Stimulated activated CD8-positive, alpha-beta memory T cell treated with anti-CD3 and anti-CD28 coated beads, Interleukin-7, amount 100 ng/mL, for 24 hours (primary cell): ENCODE results near the gene PLXNB2.

Experiments used
- DNase-seq: peaks from one replicate; pipeline ENCODE4 v3.0.0-alpha.2; 2020; ENCODE audit warnings: low read depth

PLXNB2 gene

DNA sequence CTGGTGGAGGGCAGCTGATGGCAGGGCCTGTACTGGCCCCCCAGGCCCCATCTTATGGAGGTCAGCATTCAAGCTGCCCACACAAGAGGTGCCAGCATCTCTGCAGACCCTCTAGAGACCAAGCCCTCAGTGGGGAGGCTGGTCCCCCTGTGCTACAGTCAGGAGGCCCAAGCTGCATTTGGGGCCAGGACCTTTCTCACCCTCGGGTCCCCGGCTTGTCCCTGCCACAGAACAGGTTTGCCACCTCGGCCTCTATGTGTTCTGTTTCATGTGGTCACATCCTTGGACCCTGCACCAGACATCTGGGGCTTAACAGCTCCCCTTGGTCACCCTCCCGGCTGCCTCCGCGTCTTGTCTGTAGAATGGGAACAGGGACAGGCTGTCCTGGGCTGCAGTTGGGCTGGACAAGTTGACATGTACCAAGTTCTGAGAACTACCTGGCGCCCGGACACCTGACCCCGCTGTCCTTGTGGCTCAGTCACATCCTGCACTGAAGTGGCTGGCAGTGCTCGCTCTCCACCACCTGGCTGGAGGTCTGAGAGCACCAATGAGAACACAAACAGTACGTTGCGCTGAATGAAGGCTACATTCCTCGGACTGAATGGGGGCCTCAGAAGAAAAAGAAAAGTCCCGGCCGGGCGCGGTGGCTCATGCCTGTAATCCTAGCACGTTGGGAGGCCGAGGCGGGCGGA is 2.7 kb upstream of the PLXNB2 start:
- DNase-seq: no peak

DNA sequence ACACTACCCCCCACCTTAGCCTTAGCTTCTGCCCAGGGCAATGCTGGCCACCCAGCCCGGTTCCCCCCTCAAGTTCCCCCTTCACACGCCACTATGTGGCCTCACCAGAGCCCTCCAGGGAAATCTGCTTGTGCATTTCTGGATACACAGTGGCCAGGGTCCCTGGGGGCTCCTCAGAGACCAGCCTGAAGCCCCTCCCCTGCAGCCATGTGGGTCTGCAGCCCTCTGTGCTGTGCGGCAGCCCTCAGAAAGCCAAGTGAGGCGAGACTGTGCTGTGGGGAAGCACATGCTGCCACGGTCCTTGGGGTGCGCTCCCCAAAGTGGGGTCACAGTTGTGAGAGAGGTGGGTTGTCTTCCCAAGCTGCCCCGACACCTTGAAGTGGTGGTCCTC is 2.1 kb upstream of the PLXNB2 start:
- DNase-seq: no peak

DNA sequence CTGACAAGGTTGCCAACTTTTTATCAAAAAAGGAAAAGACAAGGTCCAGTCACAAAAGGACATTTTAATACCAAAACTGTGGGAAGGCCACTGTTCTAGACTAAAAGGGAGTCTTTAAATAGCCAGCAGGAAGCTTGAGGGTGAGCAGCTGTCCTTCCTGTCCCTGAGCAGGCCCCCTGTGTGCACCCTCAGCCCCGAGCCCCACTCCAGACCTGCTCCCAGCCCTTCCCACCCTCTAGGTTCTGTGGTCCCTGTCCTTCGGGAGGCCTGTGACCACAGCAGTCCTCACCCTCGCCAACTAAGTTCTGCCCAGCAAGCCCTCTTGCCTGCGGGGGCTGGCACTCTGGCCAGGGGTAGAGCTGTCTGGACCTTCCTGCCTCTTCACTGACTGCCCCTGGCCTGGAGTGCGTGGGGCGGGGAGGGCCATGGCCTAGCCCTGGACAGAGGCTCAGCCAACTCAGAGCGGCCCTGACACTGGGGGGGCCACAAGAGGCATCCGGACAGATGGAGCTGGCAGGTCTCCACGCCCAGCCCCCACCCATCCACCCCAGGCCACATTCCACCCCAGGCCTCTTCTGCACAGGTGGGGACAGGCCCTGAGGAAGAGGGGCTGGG is 1.6 kb upstream of the PLXNB2 start:
- DNase-seq: no peak

DNA sequence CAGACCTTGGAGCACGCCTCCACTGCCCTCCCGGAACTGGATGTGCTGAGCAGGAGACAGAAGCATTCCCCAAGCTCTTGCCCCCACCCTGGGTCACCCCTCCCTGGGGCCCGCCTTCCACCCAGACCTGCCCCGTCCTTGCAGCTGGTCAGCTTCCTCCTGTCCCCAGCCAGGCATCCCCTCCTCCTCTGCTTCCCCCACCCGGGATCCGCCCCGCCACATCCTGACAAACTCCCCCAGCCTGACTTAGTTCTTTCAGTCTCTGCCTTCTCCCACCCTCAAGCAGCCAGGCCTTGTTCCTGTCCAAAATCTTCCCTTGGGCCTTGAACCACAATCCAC is 1.1 kb upstream of the PLXNB2 start:
- no peak for DNase-seq

DNA sequence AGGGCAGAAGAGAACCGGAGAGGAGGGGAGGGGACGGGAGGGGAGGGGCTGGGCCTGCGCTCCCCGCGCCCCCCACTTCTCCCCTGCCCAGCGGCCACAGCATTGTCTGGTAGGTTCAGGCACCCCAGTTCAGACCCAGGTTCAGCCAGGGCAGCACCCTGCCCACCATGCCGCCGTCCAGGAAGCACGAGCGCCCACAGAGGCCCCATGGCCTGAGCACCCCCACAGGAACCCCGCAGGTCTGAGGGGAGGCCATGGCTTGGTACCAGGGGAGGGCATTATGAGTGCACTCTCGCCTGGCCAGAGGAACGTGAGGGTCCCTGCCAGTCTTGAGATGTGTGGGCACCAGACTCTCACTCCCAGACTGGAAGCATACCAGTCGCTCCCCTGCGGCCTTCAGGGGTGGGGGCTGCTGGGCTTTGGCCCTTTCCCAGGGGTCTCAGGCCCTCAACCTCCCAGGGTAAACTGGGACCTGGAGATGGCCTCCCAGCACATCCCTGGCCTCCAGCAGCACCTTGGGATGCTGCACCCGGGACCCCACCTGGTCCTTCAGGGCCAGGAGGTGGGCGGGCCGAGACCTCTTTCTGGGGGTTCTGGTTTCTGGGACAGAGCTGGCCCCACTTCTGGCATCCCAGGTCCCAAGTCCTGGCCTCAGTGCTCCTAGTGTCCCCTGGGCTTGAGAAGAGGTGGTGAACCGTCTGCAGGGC is 597 bp upstream of the PLXNB2 start:
- no peak for DNase-seq

DNA sequence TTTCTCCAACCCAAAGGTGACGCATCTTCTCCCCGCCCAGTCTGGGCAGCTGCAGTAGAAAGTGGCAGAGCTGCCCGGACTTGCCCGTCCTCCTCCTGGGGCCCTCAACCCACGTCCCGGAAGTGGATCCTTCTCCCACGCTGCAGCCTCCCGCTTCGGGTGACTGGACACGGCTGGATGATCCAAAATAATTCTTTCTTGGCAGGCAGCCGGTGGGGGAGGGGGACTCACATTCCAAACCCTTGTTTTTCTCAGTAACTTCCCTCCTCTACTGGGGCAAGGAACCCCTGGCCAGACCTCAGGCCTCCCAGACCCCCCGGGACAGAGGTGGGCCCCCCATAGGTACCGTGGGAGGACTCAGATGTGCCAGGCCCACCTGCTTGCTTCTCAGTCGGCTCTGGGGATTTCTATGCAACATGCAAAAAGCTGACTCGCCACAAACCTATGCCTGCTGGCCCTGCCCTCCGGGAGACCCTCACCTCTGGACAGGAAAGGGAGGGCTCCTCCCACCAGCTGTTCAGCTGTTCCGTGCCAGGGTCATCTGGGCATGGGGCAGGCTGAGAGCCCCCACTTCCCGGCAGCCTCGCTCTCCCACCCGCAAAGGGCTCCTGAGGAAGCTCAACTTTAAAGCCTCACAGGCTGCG is 1.4 kb downstream of the PLXNB2 start:
- no peak for DNase-seq

DNA sequence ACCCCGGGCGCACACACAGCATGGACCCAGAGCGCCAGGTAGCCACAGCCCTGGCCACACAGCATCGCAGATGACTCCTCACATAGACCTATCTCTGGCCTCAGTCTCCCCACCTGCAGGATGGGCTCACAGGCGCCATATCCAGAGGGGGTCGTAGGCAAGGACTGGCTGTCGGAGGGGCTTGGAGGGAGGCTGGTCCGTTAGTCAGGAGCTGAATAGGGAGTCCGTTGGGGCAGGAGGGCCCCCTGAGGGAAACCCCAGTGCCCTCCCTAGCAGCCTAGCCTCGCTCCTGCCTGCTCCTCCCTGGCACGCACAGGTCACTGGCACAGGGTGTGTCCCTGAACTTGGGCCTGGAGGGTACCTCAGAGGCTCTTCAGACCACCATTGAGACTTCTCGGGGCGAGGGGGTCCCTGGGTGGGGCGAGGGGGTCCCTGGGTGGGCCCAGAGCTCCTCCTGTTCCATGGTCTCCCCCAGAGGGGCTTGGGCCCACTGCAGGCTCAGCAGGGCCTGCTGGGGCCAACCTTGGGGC is 2.0 kb downstream of the PLXNB2 start:
- DNase-seq: no peak

DNA sequence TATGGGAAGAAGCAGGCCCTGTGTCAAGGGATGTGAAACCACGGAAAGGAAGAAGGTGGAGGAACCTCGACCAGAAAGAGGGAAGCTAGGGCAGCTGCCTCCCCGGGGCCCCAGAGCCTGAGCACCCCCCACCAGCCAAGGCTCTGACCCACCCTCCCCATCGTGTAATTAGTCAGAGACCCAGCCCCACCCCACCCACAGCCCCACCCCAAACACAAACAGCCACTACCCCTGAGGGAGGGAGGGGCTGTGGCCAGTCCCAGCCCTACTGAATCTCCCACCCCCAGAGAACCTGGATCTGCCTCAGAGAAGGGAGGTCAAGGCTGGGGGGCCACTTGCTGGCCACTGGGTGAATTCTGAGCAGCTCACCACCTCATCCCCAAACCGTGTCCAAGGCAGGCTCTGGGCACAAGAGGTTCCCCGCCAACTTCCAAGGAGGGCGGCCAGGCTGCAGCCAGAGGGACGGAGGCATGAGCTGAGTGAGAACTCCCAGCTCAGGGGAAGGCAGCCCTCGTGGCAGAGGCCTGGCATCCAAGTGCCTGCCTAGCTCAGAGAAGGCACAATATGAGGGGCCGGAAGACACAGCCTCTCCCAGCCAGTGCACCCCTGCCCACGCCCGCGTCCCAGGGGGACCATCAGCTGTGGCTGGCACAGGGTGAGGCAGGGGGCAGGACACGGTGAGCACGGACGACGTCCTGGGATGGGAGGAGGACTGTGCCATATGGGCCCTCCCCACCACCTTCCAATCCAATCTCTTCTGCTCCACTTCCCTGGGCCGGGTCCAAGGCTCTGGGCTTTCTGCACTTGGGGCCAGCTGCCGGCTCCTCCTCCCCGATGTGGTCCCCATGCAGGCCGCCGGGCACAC is 2.7 kb downstream of the PLXNB2 start:
- DNase-seq: no peak

DNA sequence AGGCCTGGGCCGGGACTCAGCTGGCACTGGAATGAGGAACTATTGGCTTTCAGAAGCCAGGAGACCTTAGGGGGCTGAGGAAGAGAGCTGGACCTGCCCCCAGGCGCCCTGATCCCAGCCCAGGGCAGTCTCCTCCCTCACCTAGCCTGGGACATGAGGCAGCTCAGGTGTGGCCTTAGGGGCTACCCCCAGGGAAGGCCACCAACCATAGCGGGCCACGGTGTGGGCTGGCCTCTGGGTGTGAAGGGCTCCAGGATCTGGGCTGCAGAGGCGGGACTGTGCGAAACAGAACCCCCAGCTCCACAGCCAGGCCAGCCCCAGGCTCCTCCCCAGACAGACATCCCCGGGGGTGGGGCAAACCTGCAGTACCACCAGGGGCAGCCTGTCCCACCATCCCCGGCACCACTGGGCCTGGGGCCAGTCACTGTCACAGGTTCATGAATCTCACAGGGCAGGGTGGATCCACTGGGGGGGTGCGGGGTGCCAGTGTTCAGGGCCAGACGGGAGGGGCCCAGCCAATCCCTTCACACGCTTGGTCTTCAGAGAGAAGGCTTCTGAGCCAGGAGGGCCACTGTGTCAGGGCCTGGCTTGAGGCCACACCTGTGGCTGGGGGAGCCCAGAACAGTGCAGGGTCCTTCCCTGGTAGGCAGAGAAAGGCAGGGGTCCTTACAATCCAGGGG is 3.5 kb downstream of the PLXNB2 start:
- DNase-seq: no peak

DNA sequence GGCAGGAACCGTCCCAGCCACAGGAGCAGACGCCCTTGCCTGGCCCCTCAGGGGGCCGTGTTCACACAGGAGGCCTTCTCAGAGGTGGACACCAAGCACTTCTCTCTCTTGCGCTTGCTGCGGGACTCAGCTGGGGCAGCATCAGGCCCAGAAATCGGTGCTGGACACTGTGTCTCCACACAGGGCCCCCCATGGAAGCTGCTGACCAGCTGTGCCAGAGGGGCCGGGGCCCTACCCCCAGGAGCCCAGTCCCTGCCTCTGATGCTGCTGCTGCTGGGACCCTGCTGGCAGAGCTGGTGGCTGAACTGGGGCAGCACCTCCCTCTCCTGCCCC is 4.0 kb downstream of the PLXNB2 start:
- DNase-seq: no peak

DNA sequence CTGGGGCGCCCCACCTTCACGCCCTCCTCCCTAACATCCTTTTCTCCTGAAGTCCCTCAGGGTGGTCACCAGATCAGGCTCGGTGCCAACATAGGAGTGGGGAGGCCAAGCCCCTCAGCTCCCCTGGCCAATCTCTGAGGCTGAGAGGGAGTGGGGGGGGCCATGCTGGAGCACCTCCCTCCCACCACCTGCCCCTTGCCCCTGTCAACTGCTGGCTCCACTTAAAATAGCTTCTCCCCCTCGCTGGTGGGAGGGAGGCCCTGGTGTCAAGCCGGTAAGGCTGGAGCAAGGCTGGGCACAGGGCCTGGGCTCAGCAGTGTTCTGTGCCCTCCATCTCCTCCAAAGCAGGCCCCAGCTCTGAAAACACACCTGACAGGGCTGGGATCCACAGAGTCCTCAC is 4.9 kb downstream of the PLXNB2 start:
- no peak for DNase-seq

DNA sequence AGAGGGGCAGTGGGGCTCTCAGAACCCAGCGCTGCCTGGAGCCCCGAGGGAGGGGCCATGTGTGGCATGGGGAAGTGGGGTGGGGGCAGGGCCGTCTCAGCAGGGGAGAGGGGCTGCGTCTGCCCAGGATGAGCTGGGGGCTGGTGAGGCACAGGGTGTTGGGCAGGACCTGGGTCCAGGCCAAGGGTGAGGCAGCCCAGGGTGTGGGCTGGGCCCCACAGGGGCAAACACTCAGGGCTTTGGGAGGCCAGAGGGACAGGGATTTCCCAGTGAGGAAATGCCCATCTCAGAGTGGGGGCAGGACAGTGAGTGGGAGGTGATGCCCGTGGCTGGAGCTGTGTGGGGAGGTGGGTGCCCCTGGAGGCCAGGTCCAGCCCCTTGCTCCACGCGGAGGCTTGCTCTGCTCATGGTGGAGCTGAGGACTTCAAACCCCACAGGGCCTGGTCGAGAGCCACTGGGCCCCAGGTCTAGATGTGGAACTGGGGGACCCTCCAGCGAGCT is 5.4 kb downstream of the PLXNB2 start:
- no peak for DNase-seq

DNA sequence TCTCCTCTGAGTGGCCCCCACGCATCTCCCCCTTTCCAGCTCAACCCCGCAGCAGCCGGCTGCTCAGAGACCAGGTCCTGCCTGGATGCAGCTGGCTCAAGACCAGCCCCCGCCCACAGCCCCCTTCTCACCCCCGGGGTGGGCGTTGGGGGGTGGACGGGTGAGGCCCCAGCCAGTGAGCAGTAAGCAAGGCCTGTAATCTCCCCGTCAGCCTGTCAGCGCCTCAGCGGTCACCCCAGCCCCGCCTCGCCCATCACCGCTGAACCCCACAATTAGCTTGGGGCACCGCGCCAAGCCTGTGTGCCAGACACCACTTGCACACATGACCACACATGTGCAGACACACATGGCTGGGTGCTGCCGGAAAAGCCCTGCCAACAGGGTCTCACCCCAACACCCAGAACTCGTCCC is 5.9 kb downstream of the PLXNB2 start:
- DNase-seq: no peak

DNA sequence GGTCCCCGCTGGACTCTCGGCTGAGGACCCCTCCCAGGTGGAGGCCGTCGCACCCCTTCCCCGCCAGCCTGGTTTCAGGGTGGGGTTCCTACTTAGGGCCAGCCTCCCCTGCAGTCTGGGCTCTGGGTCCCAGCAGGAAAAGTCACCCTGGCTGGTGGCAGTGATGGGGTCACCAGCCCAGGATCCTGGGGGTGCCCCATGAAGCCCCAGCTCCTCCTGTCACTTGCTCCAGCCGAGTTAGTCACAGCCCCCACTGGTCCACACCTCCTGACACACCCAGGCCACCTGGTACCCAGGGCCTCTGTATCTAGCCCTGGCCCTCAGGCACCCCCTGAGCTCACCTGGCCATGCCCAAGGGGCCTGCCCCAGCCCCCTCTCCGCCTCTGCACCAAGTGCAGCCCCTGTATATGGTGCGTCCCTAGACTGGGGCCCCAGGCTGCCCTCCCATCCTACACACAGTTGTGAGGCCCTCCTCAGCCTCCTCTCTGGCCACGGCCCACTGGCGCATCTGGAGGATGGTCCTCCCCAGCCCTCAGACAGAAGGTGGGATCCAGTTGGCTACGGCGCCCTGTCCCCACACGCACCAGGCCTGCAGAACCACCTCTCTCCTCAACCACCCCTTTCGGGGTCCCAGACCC is 6.7 kb downstream of the PLXNB2 start:
- no peak for DNase-seq

DNA sequence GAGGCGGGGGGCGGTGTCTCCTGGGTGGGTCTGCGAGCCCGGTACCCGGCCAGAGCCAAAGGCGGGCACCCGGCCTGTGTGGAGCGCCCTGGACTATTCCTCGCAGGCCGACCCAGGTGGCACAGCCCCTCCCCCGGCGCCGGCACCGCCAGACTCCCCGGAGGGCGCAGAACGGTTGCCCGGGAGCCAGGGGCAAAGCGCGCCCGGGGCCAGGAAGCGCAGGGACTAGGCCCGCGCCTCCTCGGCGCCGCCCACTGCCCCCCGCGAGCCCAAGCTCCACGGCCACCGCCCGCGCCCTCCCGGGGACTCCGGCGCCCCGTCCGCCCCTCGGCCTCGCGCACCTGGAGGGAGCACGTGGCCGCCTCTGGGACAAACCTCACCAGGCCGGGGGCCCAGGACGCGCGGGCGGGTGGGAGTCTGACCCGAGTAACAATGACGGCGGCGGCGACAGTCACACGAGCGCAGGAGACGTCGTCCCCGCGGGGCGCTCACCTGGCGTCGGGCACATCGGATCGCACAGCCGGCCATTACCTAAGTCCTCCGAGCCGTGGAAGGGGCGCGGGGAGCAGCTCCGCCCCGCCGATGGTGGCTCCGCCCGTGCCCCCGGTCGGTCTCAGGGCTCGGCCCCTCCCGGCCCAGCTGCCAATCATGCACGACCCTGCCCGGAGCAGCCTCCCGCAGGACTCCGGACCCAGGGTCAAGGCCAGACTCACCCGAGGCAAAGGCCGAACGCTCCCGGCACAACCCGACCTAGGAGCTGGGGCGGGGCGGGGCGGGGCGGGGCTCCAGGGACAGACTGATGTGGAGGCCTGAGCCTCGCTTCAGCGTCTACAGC is 7.4 kb downstream of the PLXNB2 start:
- DNase-seq: no peak

DNA sequence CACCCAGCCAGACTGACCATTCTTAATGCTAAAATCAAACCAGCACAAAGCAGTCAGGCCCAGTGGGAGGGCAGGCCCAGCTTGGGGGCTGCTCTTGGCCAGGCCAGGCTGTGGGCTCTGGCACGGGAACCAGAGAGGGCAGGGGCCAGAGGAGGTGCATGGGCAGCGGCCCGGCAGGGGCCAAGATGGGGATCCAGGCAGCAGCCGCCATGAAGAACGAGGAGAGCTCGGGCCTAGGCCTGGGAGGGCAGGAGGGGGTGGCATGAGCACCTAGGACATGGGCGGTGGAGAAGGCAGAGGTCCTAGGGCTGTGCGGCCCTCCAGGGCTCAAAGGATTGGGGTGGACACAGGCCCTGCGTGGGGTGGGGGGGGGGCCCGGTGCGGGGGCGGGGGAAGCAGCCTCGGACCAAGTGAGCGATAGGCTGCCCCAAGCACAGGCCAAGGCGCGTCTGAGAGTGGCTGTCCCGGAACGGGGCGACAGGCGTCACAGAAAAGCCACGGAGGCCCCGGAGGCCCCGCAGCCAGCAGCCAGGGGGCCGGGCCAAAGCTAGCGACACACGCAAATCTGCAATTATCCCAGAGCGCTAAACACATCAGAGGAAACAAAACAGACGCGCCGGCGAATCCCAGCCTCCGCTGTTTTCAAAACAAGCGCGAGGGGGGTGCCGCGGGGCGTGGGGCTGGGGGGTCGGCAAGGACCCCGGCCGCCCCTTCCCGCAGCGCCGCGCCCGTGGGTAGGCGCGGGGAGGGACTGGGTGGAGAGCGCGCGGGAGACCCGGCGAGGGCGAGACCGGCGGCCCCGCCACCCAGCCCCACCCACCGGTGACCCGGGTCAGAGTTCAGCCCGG is 8.3 kb downstream of the PLXNB2 start:
- no peak for DNase-seq

DNA sequence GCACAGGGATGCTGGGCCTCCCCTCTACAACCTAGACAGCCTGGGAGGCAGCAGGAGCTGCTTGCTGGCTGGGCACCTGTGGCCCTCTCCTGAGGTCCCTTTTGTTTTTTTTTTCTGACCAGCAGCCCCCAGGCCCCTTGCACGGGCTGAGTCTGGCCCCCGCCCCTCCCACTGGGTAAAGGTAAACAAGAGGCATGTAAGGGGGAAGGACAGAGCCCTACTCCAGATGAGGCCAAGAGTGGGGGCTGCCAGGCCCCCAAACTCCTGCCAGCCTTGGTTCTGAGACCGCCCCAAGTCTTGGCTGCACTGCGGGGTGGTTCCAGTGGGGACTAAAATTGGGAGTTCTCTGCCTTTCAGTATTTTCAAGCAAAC is 9.2 kb downstream of the PLXNB2 start:
- DNase-seq: no peak

DNA sequence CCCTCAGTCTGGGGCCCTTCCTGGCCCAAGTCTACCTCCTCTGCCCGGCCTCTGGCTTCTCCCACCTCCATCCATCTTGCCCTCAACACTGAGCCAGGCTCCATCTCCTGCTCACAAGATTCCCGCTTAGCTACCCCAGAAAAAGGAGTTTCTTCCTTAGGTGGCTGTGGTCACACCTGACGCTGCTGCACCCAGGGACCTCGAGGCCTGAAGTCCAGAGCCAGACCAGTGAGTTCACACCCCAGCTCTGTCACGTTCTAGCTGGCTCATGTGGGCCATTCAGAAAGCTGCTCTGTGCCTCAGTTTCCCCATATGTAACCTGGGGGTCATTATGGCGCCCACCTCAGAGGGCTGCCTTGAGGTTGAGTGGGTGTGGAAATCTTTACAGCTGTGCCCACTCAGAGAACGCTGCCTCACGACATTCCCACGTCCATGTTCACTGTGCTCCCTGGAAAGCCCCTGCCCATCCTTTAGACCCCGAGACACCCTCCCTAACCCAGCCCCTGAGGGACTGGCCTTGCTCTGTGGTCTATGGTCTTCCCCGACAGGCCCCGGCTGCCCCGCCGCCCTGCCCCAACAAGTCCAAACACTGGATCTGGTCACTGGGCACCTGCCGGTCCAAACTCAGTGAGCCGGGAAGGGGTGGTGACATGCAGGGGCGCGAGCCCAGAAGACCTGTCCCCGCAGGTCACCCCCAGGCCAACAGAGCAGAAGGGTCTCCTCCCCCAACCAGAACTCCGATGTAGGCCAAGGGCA is 9.8 kb downstream of the PLXNB2 start:
- no peak for DNase-seq
